Lower leg skin (tissue), 4 donors: ENCODE measurements around the gene HDLBP. TPM values are rescaled to one million over a fixed set of nuclear protein-coding genes. Genes with fewer than 3 reads are reported as not detected.

Source experiments
- DNase-seq, 2 donors: peaks; one replicate each; pipeline ENCODE4 v3.0.0-alpha.2; 2019; ENCODE audit warnings: low spot score in 2 of 2
- H3K4me3 ChIP-seq: fragments of 200-600 bp; sonication (generic); 2 replicates; pipeline ENCODE4 v1.5.1; 2017; ENCODE audit warnings: mild to moderate bottlenecking, low read depth; ENCODE audit not compliant: poor library complexity, severe bottlenecking
- POLR2A ChIP-seq, 2 donors: fragments of 450-650 bp; IDR thresholded peaks; one replicate each; pipeline ENCODE4 v1.6.1; 2016 to 2017; ENCODE audit warnings: antibody characterized with exemption in 2 of 2, mild to moderate bottlenecking in 1 of 2, moderate library complexity in 1 of 2
- WGBS, 2 donors: methylation state at CpG; one replicate each; pipeline ENCODE4 v1.1.5; 2018; 5-methylcytosine and 5-hydroxymethylcytosine counted together
- intact Hi-C: fragments of 100-400 bp; cut with DNase I; formaldehyde crosslinking; loops from one replicate; pipeline ENCODE4 v1.15.0; 2023; ENCODE audit warnings: low total_unique reads
- total RNA-seq, 4 donors: library from RNA; depleted of rRNA; stranded (reverse); fragments of >200 nt; gene quantifications; one replicate each; pipeline ENCODE4 v1.1.0, GENCODE V29; 2016
- TF ChIP-seq, protein P1 (sequence below), 3 donors: fragments of 450-650 bp; IDR thresholded peaks; one replicate each; pipeline ENCODE4 v1.5.1; 2016; ENCODE audit warnings: antibody characterized with exemption in 3 of 3, mild to moderate bottlenecking in 3 of 3, moderate library complexity in 2 of 3

HDLBP gene
- total RNA-seq, 4 donors from 2014 or later: 241 to 393 (median 294) TPM

- intact Hi-C loops: no loop called here
- 32 to 34% methylated on average over 3 of the region's 3 CpGs for WGBS, 2 donors
- no peak overlapping the region for H3K4me3 ChIP-seq
- DNase-seq: no peak
- TF ChIP-seq POLR2A (IDR thresholded peaks at IDR 0.05): no peak
- TF ChIP-seq, protein P1, sequence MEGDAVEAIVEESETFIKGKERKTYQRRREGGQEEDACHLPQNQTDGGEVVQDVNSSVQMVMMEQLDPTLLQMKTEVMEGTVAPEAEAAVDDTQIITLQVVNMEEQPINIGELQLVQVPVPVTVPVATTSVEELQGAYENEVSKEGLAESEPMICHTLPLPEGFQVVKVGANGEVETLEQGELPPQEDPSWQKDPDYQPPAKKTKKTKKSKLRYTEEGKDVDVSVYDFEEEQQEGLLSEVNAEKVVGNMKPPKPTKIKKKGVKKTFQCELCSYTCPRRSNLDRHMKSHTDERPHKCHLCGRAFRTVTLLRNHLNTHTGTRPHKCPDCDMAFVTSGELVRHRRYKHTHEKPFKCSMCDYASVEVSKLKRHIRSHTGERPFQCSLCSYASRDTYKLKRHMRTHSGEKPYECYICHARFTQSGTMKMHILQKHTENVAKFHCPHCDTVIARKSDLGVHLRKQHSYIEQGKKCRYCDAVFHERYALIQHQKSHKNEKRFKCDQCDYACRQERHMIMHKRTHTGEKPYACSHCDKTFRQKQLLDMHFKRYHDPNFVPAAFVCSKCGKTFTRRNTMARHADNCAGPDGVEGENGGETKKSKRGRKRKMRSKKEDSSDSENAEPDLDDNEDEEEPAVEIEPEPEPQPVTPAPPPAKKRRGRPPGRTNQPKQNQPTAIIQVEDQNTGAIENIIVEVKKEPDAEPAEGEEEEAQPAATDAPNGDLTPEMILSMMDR (IDR thresholded peaks at IDR 0.05): no peak
Observed at GRCh38 chr2:241357531-241357930, 42.1 kb upstream of the HDLBP start.

DNA sequence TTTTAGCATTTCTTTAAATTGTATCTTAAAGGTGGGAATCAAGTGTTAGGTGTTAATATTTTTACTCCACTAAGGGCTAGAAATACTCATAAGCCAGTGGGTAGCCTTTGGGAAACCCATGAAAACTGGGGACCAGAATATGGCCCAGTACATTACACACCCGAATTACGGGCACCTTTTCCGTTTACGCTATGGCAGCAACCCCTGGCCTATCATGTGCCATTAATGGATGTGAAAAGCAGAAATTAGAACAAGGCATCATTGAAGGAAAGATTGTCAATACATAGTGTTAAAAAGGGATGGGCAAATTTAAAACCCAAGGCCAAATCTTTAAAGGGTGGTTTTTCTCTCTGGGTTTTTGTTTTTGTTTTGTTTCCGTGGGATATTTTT is 41.4 kb upstream of the HDLBP start:
- peak overlapping the region; percentile 70 for H3K4me3 ChIP-seq
- TF ChIP-seq POLR2A (IDR thresholded peaks at IDR 0.05): no peak
- TF ChIP-seq, protein P1 (IDR thresholded peaks at IDR 0.05): no peak
- intact Hi-C loops: no loop called here
- DNase-seq: no peak
- WGBS, 2 donors: 8 to 14% methylated on average over 5 of the region's 5 CpGs

- peak within 1 kb of the TSS; percentile 70 for H3K4me3 ChIP-seq
- TF ChIP-seq, protein P1 (IDR thresholded peaks at IDR 0.05): no peak
- TF ChIP-seq POLR2A (IDR thresholded peaks at IDR 0.05): no peak
- peak; percentile 100 for DNase-seq
- intact Hi-C loops: no loop called here
- 1% methylated on average over 35 to 52 of the region's 101 CpGs for WGBS, 2 donors
Observed at GRCh38 chr2:241355983-241356870, 40.8 kb upstream of the HDLBP start, which contains the start of gene FARP2. TSS of gene FARP2 (plus strand) at chr2:241356285. CDS start at chr2:241373108, 16,823 bp downstream.

DNA sequence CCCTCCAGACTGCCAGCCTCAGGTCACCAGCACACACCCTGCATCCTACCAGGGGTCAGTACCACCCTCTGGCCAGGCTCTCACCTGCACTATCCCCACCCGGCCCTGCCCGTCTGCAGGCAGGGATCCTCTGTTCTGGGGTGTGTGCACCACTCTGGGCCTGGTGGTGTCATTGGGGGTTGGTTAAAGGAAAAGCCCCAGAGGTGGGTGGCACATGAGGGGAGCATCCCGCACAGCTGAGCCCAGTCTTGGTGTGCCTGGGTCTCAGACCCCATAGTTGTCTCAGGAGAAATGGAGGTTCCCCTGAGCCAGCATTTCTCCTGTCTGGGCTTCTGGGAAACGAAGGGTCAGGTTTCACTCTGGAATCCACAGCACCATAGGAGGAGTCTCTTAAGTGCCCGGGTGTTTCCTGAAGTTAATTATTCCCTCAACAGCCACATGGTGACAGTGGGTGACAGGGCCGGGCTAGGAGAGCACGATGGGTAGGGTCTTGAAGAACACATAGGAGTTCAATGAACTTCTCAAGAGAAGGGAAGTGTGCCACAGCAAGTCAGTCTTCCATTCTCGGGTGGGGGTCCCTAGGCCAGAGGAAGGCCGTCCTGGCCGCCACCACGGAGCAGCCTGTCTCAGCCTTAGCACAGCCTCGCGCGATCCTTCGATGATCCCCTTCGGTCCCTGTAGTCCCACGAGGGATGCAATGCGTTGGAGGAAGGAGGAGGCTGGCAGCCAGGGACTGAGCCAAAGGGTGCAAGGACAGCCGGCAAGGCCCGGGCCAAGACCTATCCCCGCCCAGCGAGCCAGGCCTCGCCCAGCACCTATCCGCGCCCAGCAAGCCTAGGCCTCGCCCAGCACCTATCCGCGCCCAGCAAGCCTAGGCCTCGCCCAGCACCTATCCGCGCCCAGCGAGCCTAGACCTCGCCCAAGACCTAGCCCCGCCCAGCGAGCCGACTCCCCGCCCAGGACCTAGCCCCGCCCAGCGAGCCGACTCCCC is 39.5 kb upstream of the HDLBP start:
- intact Hi-C loops: no loop called here
- no peak overlapping the region for H3K4me3 ChIP-seq
- 34 to 42% methylated on average over 15 to 26 of the region's 40 CpGs for WGBS, 2 donors
- peak; percentile 85 to 95 for DNase-seq
- TF ChIP-seq POLR2A (IDR thresholded peaks at IDR 0.05): no peak
- TF ChIP-seq, protein P1 (IDR thresholded peaks at IDR 0.05): no peak

DNA sequence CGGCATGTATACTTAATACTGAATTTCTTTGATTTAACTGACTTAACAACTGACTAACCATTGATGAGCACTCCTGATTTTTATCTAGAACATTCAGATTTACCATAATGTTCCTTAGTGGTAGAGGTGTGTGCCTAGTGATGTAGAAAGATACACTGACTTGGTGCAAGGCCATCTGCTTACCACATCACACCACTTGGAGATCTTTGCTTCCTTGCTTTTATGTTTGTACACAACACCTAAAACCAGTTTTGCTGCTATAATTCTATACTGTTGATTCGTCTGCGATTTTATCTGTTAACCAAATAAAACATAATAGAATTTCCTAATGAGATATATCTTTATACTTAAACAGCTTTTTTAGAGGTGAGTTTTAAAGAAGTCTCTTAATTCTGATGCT is 36.8 kb upstream of the HDLBP start:
- 68 to 76% methylated on average over 3 of the region's 3 CpGs for WGBS, 2 donors
- no peak overlapping the region for H3K4me3 ChIP-seq
- intact Hi-C loops: no loop called here
- TF ChIP-seq POLR2A (IDR thresholded peaks at IDR 0.05): no peak
- TF ChIP-seq, protein P1 (IDR thresholded peaks at IDR 0.05): no peak
- DNase-seq: no peak
